HUES64 (cell line): ENCODE measurements around the gene DIAPH2.
"Not testable (repeated sequence)": the region's sequence is repeated elsewhere in the genome, so short reads cannot be mapped to it uniquely, and the experiment has no call there.

Experiments
- H3K27ac ChIP-seq: 2 replicates; pipeline ENCODE4 v1.7.0; 2013; ENCODE audit warnings: low read depth, low read length, inconsistent platforms
- H3K27me3 ChIP-seq: 2 replicates; pipeline ENCODE4 v1.6.1; 2013; ENCODE audit warnings: mild to moderate bottlenecking, low read length; ENCODE audit not compliant: insufficient read depth
- H3K36me3 ChIP-seq: 2 replicates; pipeline ENCODE4 v1.6.1; 2013; ENCODE audit warnings: mild to moderate bottlenecking, low read length; ENCODE audit not compliant: insufficient read depth
- H3K4me1 ChIP-seq: 2 replicates; pipeline ENCODE4 v1.6.1; 2013; ENCODE audit warnings: mild to moderate bottlenecking, low read length, moderate library complexity; ENCODE audit not compliant: insufficient read depth
- H3K4me3 ChIP-seq: 2 replicates; pipeline ENCODE4 v1.5.1; 2013; ENCODE audit warnings: mild to moderate bottlenecking, low read length, moderate library complexity
- H3K9ac ChIP-seq: 2 replicates; pipeline ENCODE4 v1.6.1; 2013; ENCODE audit warnings: mild to moderate bottlenecking, low read depth, low read length
- H3K9me3 ChIP-seq: 2 replicates; pipeline ENCODE4 v1.6.1; 2013; ENCODE audit warnings: low read depth, low read length; ENCODE audit not compliant: insufficient read depth
- WGBS: fragments of 150-250, 120-280 bp; methylation state at CpG from one replicate; pipeline ENCODE4 v1.1.7; 2013; ENCODE audit warnings: missing lambda C conversion rate; 5-methylcytosine and 5-hydroxymethylcytosine counted together

The DIAPH2 gene

GRCh38 chrX:96719161-96719875 lies 34.7 kb downstream of the DIAPH2 start:
- WGBS = 96% methylated on average over 3 of the region's 5 CpGs
- no peaks in the 10 kb centered on the region for H3K27me3 ChIP-seq

GRCh38 chrX:96721354-96721753 lies 36.7 kb downstream of the DIAPH2 start:
- H3K4me1 ChIP-seq = no peaks in the 10 kb centered on the region
- no peaks in the 10 kb centered on the region for H3K27me3 ChIP-seq
- no peak overlapping the region for H3K4me3 ChIP-seq
- no peak overlapping the region for H3K9ac ChIP-seq
- H3K9me3 ChIP-seq = no peaks in the 10 kb centered on the region
- H3K36me3 ChIP-seq = no peaks in the 10 kb centered on the region
- H3K27ac ChIP-seq = no peak overlapping the region

More at GRCh38 chrX:96719161-96719875, 34.7 kb downstream of the DIAPH2 start:
- H3K36me3 ChIP-seq = no peaks in the 10 kb centered on the region
- H3K9ac ChIP-seq = no peak overlapping the region
- H3K27ac ChIP-seq = no peak overlapping the region
- no peak overlapping the region for H3K4me3 ChIP-seq
- no peaks in the 10 kb centered on the region for H3K4me1 ChIP-seq
- no peaks in the 10 kb centered on the region for H3K9me3 ChIP-seq

- 78% methylated on average over 1 of the region's 2 CpGs for WGBS
Observed at GRCh38 chrX:96722781-96723180, 38.1 kb downstream of the DIAPH2 start.

GRCh38 chrX:96729053-96729452 lies 44.4 kb downstream of the DIAPH2 start:
- Histone ChIP-seq H3K9ac (no peak overlapping the region), H3K4me3 (no peak overlapping the region), H3K9me3 (no peaks in the 10 kb centered on the region), H3K4me1 (peaks cover 9% of the 10 kb centered on the region; the same call in 1 of the 2 replicates), H3K36me3 (no peaks in the 10 kb centered on the region), H3K27me3 (no peaks in the 10 kb centered on the region), H3K27ac (no peak overlapping the region; the same call in 1 of the 2 replicates)
- whole genome bisulfite sequencing = no CpG with 5 or more reads among the region's 1 CpG

More at GRCh38 chrX:96722781-96723180, 38.1 kb downstream of the DIAPH2 start:
- no peak overlapping the region for H3K27ac ChIP-seq
- no peaks in the 10 kb centered on the region for H3K36me3 ChIP-seq
- H3K27me3 ChIP-seq = no peaks in the 10 kb centered on the region
- H3K4me3 ChIP-seq = no peak overlapping the region
- no peaks in the 10 kb centered on the region for H3K4me1 ChIP-seq
- no peaks in the 10 kb centered on the region for H3K9me3 ChIP-seq
- H3K9ac ChIP-seq = no peak overlapping the region

- no peak overlapping the region for H3K27ac ChIP-seq
- H3K4me1 ChIP-seq = peaks cover 9% of the 10 kb centered on the region; the same call in 1 of the 2 replicates
- H3K27me3 ChIP-seq = no peaks in the 10 kb centered on the region
- no peaks in the 10 kb centered on the region for H3K9me3 ChIP-seq
- no peak overlapping the region for H3K9ac ChIP-seq
- WGBS = 82% methylated on average over 1 of the region's 2 CpGs
- H3K4me3 ChIP-seq = no peak overlapping the region
- H3K36me3 ChIP-seq = no peaks in the 10 kb centered on the region
Observed at GRCh38 chrX:96729868-96730643, 45.4 kb downstream of the DIAPH2 start.

DNA sequence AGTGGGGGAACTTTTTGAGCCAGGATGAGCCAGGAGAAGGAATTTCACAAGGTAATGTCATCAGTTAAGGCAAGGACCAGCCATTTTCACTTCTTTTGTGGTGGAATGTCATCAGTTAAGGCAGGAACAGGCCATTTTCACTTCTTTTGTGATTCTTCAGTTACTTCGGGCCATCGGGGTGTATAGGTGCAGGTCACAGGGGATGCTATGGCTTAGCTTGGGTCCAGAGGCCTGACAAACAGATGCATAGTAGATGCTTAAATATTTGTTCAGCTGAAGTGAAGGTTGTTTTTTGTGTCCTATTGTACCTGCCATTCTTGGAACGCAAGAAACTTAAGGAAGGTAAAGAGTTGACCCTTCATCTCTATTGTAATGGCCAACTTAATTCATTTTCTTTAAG lies 46.4 kb downstream of the DIAPH2 start:
- not testable (repeated sequence) for H3K27me3 ChIP-seq, H3K4me1 ChIP-seq, H3K9ac ChIP-seq, H3K9me3 ChIP-seq, H3K36me3 ChIP-seq, H3K27ac ChIP-seq, H3K4me3 ChIP-seq
- 32% methylated on average over 2 of the region's 3 CpGs for WGBS

DNA sequence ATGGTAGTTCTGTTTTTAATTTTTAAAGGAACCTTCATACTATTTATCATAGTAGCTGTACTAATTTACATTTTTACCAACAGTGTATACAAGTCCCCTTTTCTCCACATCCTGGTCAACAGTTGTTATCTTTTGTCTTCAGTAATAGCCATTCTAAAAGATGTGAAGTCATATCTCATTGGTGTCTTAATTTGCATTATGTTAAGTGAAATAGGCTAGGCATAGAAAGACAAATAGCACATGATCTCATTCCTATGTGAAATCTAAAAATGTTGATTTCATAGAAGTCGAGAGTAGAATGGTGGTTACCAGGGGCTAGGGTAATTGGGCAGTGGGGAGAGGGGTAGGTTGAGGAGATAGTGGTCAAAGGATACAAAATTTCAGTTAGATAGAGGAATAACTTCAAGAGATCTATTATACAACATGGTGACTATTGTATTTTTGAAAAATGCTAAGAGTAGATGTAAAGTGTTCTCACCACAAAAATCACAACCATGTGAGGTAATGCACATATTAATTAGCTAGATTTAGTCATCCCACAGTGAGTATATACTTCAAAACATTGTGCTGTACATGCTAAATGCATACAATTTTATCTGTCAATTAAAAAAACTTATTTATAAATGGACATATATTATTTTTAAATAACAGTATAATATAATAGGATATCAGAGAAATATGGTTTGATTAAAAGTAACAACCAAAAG lies 58.9 kb downstream of the DIAPH2 start:
- no peaks in the 10 kb centered on the region for H3K27me3 ChIP-seq
- H3K36me3 ChIP-seq = no peaks in the 10 kb centered on the region
- no peak overlapping the region for H3K27ac ChIP-seq
- 86% methylated on average over 1 of the region's 1 CpG for WGBS
- H3K4me1 ChIP-seq = no peaks in the 10 kb centered on the region
- no peaks in the 10 kb centered on the region for H3K9me3 ChIP-seq
- H3K9ac ChIP-seq = no peak overlapping the region
- no peak overlapping the region for H3K4me3 ChIP-seq

GRCh38 chrX:96752781-96753180 lies 68.1 kb downstream of the DIAPH2 start:
- Histone ChIP-seq H3K9me3 (no peaks in the 10 kb centered on the region), H3K27ac (no peak overlapping the region), H3K9ac (no peak overlapping the region), H3K36me3 (no peaks in the 10 kb centered on the region), H3K4me1 (no peaks in the 10 kb centered on the region), H3K27me3 (no peaks in the 10 kb centered on the region), H3K4me3 (no peak overlapping the region)
- WGBS = 90% methylated on average over 4 of the region's 5 CpGs

DNA sequence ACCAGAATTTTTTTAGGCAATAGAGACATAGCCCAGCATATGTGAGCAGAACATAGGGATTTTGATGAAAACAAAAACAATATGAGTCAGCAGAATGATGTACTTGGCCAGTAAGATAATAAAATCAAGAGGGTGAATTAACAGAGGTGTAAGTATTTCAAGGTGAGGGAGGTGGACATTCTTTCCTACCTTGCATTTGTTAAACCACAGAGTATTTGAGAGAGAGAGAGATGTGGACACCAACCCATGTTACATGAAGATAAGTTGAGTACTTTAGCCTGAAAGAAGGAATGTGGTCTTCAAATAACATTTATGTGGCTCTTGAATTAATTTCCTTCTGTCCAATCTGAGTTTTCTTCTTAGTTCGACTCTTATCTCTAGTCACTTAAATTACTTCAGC lies 68.6 kb downstream of the DIAPH2 start:
- no peak overlapping the region for H3K9ac ChIP-seq
- no peak overlapping the region for H3K27ac ChIP-seq
- H3K4me3 ChIP-seq = no peak overlapping the region
- H3K36me3 ChIP-seq = no peaks in the 10 kb centered on the region
- no peaks in the 10 kb centered on the region for H3K27me3 ChIP-seq
- H3K9me3 ChIP-seq = no peaks in the 10 kb centered on the region
- 83% methylated on average over 1 of the region's 1 CpG for WGBS
- H3K4me1 ChIP-seq = no peaks in the 10 kb centered on the region

- no peaks in the 10 kb centered on the region for H3K9me3 ChIP-seq
- 96% methylated on average over 2 of the region's 3 CpGs for WGBS
- no peak overlapping the region for H3K9ac ChIP-seq
- peaks cover 3% of the 10 kb centered on the region; the same call in 1 of the 2 replicates for H3K4me1 ChIP-seq
- no peak overlapping the region for H3K4me3 ChIP-seq
- H3K27ac ChIP-seq = no peak overlapping the region
- H3K27me3 ChIP-seq = no peaks in the 10 kb centered on the region
- no peaks in the 10 kb centered on the region for H3K36me3 ChIP-seq
Observed at GRCh38 chrX:96756491-96756890, 71.8 kb downstream of the DIAPH2 start.

DNA sequence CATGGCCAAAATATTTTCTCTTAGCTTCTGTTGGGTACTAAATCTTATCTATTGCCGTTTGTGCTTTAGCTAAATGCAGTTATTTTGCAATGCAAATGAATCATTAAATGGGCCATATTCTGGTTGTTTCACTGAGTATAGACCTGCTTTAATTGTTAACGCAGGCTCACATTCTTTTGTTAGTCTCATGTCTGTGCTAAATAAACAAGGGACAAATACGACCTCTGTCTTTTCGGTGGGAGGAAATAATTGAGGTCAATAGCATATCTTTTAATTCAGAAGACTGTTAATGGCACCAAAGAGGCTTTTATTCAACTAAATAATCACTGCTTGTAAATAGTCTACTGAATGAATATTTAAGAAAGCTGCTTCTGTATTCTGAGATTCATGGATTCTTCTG lies 76.9 kb downstream of the DIAPH2 start:
- peaks cover 6% of the 10 kb centered on the region for H3K4me1 ChIP-seq
- no peaks in the 10 kb centered on the region for H3K9me3 ChIP-seq
- no peak overlapping the region for H3K27ac ChIP-seq
- H3K36me3 ChIP-seq = no peaks in the 10 kb centered on the region
- no peak overlapping the region for H3K9ac ChIP-seq
- no peak overlapping the region for H3K4me3 ChIP-seq
- 39% methylated on average over 4 of the region's 4 CpGs for WGBS
- no peaks in the 10 kb centered on the region for H3K27me3 ChIP-seq
